ENCODE measurements around the gene CYP2W1. TPM values are rescaled to one million over a fixed set of nuclear protein-coding genes. Genes with fewer than 3 reads are reported as not detected.
"Not testable (repeated sequence)": the region's sequence is repeated elsewhere in the genome, so short reads cannot be mapped to it uniquely, and the experiment has no call there.

Gene CYP2W1
- total RNA-seq, 1 donor from 2014 or later: not detected

- no peak for ATAC-seq (ENCODE audit: poor library complexity)
- intact Hi-C loops (cut with DNase I): no loop called here
- no peak for DNase-seq
These were observed 47.6 kb downstream of the CYP2W1 start for GRCh38 chr7:1030444-1031070.

DNA sequence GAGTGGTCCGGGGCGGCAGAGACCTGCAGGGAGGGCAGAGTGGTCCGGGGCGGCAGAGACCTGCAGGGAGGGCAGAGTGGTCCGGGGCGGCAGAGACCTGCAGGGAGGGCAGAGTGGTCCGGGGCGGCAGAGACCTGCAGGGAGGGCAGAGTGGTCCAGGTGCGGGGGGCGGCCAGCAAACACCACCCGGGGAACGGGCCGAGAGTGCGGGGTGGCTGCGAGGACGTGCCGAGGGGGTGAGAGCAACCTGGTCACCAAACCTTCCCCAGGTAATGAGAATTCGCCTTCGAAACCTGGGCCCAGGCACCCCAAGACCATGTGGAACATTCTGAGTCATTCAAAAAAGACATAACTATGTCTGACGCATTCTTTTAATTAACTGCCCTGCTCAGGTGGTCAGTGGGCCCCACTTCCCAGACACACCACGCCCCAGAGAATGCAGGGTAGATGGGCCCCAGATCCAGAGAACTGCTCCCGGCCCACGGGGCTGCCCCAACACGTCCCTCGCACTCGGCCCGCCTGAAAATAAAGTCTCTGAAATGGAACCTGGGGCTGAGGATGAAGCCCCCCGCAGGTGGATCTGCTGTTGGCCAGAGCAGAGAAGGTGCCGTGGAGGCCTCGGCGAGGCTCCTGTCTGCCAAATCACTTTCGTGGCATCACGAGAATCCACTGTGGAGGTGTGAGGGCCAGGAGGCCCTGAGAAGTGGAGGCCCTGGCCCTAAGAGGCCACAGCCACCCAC is 48.9 kb downstream of the CYP2W1 start:
- DNase-seq (no peak), ATAC-seq (ENCODE audit: poor library complexity) (no peak)
- intact Hi-C loops (cut with DNase I): no loop called here

GRCh38 chr7:1032536-1033181 is 49.7 kb downstream of the CYP2W1 start:
- ATAC-seq (ENCODE audit: poor library complexity) (no peak), DNase-seq (no peak)
- intact Hi-C loops (cut with DNase I): no loop called here

DNA sequence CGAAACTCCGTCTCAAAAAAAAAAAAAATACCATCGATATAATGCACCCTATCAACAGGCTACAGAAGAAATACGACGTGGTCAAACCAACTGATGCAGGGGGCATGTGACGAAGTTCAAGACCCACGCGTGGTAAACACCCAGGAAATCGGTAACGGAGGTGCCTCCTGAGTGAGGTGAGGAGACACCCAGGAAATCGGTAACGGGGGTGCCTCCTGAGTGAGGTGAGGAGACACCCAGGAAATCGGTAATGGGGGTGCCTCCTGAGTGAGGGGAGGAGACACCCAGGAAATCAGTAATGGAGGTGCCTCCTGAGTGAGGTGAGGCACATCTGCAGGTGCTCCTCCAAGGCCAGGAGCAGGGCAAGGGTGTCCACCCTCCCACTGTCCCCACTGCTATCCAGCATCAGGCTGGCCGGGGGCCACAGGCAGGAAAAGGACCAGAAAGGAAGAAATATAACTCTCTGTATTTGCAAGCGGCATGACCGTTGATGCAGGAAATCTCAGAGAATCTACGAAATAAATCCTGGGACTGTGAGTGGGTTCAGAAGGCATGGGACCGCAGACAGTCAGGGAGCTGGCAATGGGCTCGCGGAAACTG is 50.7 kb downstream of the CYP2W1 start:
- intact Hi-C loops (cut with DNase I): no loop called here
- DNase-seq: no peak
- no peak for ATAC-seq (ENCODE audit: poor library complexity)

DNA sequence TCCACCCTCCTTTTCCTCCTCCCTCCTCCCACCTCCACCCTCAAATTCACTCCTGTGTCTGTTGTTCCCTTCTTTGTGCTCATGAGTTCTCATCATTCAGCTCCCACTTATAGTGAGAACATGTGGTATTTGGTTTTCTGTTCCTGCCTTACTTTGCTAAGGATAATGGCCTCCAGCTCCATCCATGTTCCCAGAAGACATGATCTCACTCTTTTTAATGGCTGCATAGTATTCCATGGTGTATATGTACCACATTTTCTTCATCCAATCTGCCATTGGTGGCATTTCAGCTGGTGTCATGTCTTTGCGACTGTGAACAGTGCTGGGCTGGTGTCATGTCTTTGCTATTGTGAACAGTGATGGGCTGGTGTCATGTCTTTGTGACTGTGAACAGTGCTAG is 51.8 kb downstream of the CYP2W1 start:
- intact Hi-C loops (cut with DNase I); ATAC-seq (ENCODE audit: poor library complexity); DNase-seq: not testable (repeated sequence)

DNA sequence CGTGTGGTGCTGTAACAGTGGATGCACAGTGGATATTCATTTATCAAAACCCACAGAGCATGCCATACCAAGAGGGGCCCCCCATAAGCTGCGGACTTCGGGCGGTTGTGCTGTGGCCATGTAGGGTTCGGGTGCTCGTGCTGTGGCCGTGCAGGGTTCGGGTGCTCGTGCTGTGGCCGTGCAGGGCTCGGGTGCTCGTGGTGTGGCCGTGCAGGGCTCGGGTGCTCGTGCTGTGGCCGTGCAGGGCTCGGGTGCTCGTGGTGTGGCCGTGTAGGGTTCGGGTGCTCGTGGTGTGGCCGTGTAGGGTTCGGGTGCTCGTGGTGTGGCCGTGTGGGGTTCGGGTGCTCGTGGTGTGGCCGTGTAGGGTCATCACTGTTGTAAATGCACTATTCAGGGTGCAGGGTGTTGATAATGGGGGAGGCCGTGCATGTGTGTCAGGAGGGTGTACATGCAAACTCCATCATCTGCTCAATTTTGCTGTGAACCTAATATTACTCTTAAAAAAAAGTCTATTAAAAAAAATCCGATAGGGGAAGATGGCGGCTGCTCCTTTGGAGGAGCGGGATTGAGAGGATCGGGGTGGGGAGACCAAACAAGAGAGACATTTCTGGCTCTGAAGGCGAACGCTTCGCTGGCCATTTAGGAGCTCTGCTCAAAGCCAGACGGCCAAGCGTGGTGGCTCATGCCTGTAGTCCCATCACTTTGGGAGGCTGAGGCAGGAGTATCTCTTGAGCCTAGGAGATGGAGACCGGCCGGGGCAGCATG is 53.4 kb downstream of the CYP2W1 start:
- DNase-seq; ATAC-seq (ENCODE audit: poor library complexity); intact Hi-C loops (cut with DNase I): not testable (repeated sequence)

Small RNA genes within 50 kb of the gene (microRNA-seq; reads per million reads assigned to microRNA genes)
- gene MIR339: 536 reads per million, percentile 76 among the genes with 10 or more reads in this experiment

Other genes starting within 250 kb of the CYP2W1 start
- gene SUN1, start 150.7 kb upstream of the CYP2W1 start, total RNA-seq: 177 TPM
- gene GET4, start 106.6 kb upstream of the CYP2W1 start, total RNA-seq: 20.6 TPM
- 6.4 TPM for gene ADAP1, start 28.5 kb upstream of the CYP2W1 start, total RNA-seq
- 8.0 TPM for gene COX19, start 7.6 kb upstream of the CYP2W1 start, total RNA-seq
- 26.3 TPM for gene GPR146, start 61.4 kb downstream of the CYP2W1 start, total RNA-seq
- 2.5 TPM for gene GPER1, start 104.9 kb downstream of the CYP2W1 start, total RNA-seq
- gene ZFAND2A, start 177.0 kb downstream of the CYP2W1 start, total RNA-seq: 6.0 TPM
- gene UNCX, start 249.7 kb downstream of the CYP2W1 start, total RNA-seq: not detected